AG09309 (cell line): ENCODE measurements around the gene SMARCD1.
"Not testable (repeated sequence)": the region's sequence is repeated elsewhere in the genome, so short reads cannot be mapped to it uniquely, and the experiment has no call there.

Source experiments
- DNase-seq: peaks from one replicate; pipeline ENCODE4 v3.0.0-alpha.2; 2010; ENCODE audit warnings: low read depth
- H3K4me3 ChIP-seq: 2 replicates; pipeline ENCODE4 v1.5.1; 2011; ENCODE audit warnings: mild to moderate bottlenecking, low read depth, low read length, moderate library complexity; ENCODE audit not compliant: control insufficient read depth
- CTCF ChIP-seq: IDR thresholded peaks from 2 replicates; pipeline ENCODE4 v1.5.1; 2011; ENCODE audit warnings: mild to moderate bottlenecking, low read depth, low read length, inconsistent platforms; ENCODE audit not compliant: insufficient read depth, control insufficient read depth; ENCODE audit errors: missing control alignments

Gene SMARCD1

GRCh38 chr12:50147281-50147680, 62.1 kb downstream of the SMARCD1 start:
- DNase-seq, result no peak
- TF ChIP-seq CTCF, result no peak
- no peak overlapping the region for H3K4me3 ChIP-seq

- not testable (repeated sequence) for H3K4me3 ChIP-seq, DNase-seq
These were observed 62.9 kb downstream of the SMARCD1 start for GRCh38 chr12:50148011-50148410.

GRCh38 chr12:50149311-50149710, 64.2 kb downstream of the SMARCD1 start:
- no peak for TF ChIP-seq CTCF
- no peak for DNase-seq
- H3K4me3 ChIP-seq, result no peak overlapping the region
